Metanephros (tissue), 1 donor: Measurements from ENCODE around the gene RHOXF2. TPM values are rescaled to one million over a fixed set of nuclear protein-coding genes. Genes with fewer than 3 reads are reported as not detected.

Experiments
- total RNA-seq: library from RNA; depleted of rRNA; stranded (reverse); fragments of >200 nt; gene quantifications from one replicate; pipeline ENCODE4 v1.2.3, GENCODE V29; 2014

RHOXF2 gene
- not detected for total RNA-seq

GRCh38 chrX:120158313-120158712 lies at the start of gene RHOXF2:
Gene RHOXF2, plus strand, starts transcription at chrX:120158613. Its CDS starts 138 bp downstream, at chrX:120158751.

GRCh38 chrX:120115438-120115963 lies 42.9 kb upstream of the RHOXF2 start, which contains the start of gene RHOXF1:
Gene RHOXF1, minus strand, starts transcription at chrX:120115913. Its CDS starts 51 bp downstream, at chrX:120115862.

Other genes starting within 250 kb of the RHOXF2 start
- 5.8 TPM for gene NKAP, start 214.9 kb upstream of the RHOXF2 start, total RNA-seq
- not detected for gene RHOXF2B, start 80.9 kb upstream of the RHOXF2 start, total RNA-seq
- 0.47 TPM for gene RHOXF1, start 42.7 kb upstream of the RHOXF2 start, total RNA-seq
- 16.7 TPM for gene ZBTB33, start 92.2 kb downstream of the RHOXF2 start, total RNA-seq
- gene TMEM255A, start 152.8 kb downstream of the RHOXF2 start, total RNA-seq, result 0.88 TPM
- 31.2 TPM for gene ATP1B4, start 203.5 kb downstream of the RHOXF2 start, total RNA-seq